ENCODE measurements around the gene ARHGAP42.

GRCh38 chr11:100663583-100663982 lies 23.5 kb upstream of the ARHGAP42 start:
- TF ChIP-seq CTCF (IDR thresholded peaks at IDR 0.05; ENCODE audit: insufficient read depth, low read length, poor library complexity, severe bottlenecking): no peak
- no peak for TF ChIP-seq EZH2phosphoT487 (conservative IDR thresholded peaks at IDR 0.05; ENCODE audit: low read length)

Measured in SU-DHL-6 (cell line).